ENCODE results near the gene UCK2.
"Not testable (repeated sequence)": the region's sequence is repeated elsewhere in the genome, so short reads cannot be mapped to it uniquely, and the experiment has no call there.

The UCK2 gene

GRCh38 chr1:165827268-165828102 is at the start of gene UCK2:
UCK2 (plus strand) TSS chr1:165827614; CDS start chr1:165827834, 220 bp downstream.
- peak; percentile 78 for DNase-seq

DNA sequence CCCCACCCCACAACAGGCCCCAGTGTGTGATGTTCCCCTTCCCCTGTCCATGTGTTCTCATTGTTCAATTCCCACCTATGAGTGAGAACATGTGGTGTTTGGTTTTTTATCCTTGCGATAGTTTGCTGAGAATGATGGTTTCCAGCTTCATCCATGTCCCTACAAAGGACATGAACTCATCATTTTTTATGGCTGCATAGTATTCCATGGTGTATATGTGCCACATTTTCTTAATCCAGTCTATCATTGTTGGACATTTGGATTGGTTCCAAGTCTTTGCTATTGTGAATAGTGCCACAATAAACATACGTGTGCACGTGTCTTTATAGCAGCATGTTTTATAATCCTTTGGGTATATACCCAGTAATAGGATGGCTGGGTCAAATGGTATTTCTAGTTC is 49.2 kb upstream of the UCK2 start:
- not testable (repeated sequence) for DNase-seq

GRCh38 chr1:165783519-165783918 is 43.9 kb upstream of the UCK2 start:
- not testable (repeated sequence) for DNase-seq

- no peak for DNase-seq
Measured at GRCh38 chr1:165787741-165788140, 39.7 kb upstream of the UCK2 start.

DNA sequence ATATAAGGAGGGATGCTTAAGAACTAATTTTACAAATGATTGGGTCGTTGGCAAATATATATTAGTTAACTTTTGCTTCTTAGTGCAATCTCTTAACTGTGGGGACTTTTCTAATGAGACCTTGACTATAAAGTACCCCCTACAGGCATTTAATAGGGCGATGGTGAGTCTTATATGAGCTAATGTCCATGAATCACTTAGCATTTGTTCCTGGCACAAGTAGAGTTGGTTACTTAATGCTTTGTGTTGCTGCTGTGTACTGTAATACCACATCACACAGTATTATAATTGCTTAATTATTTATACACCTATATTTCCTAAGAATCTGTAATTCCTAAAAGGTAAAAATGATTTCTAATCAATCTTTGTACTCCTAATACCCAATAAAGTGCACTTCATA is 33.5 kb upstream of the UCK2 start:
- DNase-seq = no peak

- DNase-seq = no peak
Measured at GRCh38 chr1:165795894-165796293, 31.5 kb upstream of the UCK2 start.

DNA sequence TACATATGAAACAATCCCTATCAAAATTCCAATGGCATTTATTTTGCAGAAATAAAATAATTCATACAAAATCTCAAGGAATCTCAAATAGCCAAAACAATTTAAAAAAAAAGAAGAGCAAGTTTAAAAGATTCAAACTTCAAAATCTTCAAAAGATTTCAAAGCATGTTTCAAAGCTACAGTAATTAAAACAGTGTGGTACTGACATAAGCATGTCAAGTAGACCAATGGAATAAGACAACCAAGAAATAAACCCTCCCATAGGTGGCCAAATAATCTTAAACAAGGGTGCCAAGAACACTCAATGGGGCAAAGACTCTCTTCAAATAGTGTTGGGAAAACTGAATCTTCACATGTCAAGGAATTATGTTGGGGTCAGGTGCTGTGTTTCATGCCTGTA is 28.0 kb upstream of the UCK2 start:
- no peak for DNase-seq

DNA sequence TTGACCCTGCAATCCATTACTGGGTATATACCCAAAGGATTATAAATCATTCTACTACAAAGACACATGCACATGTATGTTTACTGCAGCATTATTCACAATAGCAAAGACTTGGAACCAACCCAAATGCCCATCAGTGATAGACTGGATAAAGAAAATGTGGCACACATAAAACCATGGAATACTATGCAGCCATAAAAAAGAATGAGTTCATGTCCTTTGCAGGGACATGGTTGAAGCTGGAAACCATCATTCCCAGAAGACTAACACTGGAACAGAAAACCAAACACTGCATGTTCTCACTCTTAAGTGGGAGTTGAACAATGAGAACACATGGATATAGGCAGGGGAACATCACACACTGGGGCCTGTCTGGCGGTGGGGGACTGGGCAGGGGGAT is 22.9 kb upstream of the UCK2 start:
- DNase-seq = not testable (repeated sequence)

- DNase-seq = no peak
Measured at GRCh38 chr1:165807613-165808012, 19.8 kb upstream of the UCK2 start.

DNA sequence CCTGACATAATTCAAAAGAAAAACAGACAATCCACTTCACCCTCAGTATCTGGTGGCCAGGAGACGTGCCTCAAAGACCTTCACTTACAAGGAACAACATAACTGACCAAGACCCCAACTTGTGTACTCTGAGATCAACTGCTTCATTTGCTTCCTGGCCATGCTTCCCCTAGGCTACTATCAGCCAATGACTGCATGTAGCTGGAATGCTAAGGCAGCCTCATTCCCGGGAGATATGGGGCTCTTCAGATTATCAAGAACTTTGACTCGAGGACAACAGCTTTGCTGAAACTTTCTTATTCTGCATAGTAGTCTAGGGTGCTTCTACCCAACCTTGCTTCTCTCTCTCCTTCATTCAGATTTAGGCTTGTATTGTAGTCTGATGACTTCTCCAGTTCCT is 11.7 kb upstream of the UCK2 start:
- no peak for DNase-seq

GRCh38 chr1:165816157-165816556 is 11.3 kb upstream of the UCK2 start:
- no peak for DNase-seq

GRCh38 chr1:165816826-165817497 is 10.5 kb upstream of the UCK2 start:
- DNase-seq = no peak

DNA sequence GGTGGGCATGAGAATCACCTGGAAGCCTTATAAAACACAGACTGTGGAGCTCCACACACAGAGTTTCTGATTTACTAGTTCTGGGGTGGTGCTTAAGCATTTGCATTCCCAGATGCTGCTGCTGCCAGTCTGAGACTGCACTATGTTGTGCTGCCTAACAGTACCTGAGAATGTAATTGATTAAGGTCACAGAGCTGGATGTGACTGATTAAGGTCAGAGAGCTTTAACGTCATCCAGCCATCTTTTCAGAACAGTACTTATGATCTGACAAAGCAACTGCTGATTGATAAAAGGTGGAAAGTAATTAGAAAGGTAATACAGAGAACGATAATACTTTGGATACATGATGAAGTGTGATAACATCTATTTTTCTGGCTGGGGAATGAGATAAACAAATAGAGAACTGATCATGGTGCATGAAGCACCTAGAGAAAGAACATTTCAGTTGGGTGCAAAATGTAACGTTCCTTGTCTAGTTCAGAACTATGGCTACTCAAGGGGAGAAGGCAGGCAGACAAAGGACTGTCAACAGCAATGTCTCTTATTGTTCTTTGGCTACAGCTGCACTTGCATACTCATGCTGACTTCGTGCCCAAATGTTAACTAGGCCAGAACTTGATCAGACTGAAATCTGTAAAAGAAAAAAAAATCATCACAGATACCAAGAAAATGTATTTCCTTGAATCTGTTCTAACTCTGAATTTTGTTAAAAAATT is 3.7 kb upstream of the UCK2 start:
- no peak for DNase-seq

GRCh38 chr1:165824269-165824643 is 3.2 kb upstream of the UCK2 start:
- DNase-seq = no peak

- no peak for DNase-seq
Measured at GRCh38 chr1:165826565-165827267, 698 bp upstream of the UCK2 start.

DNA sequence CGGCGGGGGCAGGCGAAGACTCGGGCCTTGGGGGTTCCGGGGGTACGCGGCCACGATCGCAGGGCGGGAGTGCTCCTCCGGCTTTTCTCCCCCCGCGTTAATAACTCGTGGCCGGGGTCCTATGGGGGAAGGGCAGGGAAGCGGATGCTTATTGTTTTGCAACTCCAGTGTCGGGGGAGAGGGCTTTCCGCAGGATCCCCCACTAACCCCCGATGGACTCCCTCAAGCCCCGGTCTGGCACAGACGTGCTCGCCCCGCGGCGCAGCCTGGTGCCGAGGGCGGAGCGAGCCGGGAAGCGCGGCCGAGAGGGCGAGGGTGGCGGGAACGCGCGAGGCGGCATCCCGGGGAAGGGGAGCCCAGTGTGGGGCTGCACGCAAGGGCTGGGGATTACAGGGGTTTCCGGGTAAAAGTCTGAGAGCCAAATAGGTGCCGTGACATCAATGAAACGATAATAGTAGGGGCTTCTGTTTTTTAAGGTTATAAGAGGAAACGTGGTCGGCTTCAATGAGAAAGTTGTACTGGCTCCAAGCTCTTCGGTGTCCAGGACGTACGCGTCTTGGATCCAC is 772 bp downstream of the UCK2 start:
- no peak for DNase-seq

GRCh38 chr1:165828669-165829329 is 1.4 kb downstream of the UCK2 start:
- peak; percentile 81 for DNase-seq

- no peak for DNase-seq
Measured at GRCh38 chr1:165829888-165830287, 2.5 kb downstream of the UCK2 start.

GRCh38 chr1:165831146-165831545 is 3.7 kb downstream of the UCK2 start:
- no peak for DNase-seq

GRCh38 chr1:165832902-165833301 is 5.5 kb downstream of the UCK2 start:
- no peak for DNase-seq

DNA sequence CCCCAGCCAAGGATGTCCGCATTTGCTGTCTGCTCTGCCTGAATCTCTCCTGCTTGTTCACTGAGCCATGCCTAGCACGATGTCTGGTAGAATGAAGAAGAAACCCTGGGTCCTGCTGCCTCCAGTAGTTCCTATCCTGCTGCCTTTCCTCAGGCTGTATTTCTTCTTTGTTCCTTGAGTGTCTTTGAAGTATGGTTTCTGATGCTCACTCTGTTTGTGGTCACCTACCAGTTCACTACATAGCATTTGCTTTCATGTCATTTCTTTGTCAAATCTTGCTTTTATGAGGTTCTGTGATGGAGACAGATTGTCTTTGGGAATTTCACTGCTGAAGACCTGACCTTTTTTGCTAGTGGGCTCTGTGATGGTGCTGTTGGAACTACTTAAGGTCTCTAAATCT is 5.9 kb downstream of the UCK2 start:
- DNase-seq = no peak

DNA sequence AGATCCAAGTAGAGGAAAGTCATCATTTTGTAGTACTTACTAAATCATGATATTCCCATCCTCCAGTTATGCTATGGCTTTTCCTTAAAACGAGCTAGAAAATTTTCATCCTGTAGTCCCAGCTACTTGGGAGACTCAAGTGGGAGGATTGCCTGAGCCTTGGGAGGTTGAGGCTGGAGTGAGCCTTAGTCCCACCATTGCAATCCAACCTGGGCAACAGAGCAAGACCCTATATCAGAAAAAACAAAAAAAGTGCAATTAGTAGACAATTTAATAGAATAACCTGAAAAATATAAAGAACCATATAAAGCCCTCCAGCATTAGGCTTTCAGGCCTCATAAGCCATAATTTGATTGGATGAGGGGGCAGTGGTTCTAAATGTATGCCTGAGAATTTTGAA is 6.8 kb downstream of the UCK2 start:
- DNase-seq = no peak

Measured in DMS153 (cell line).